GM12878 (cell line): ENCODE measurements around the gene GTF3A. TPM values are rescaled to one million over a fixed set of nuclear protein-coding genes. Genes with fewer than 3 reads are reported as not detected.

Source experiments
- ATAC-seq: fragments of 200-7000 bp; cut with Tn5 transposase; 3 replicates; pipeline ENCODE4 v1.9.1; 2020; ENCODE audit warnings: mild to moderate bottlenecking, moderate library complexity
- BruUV-seq: library from RNA; stranded (reverse); fragments of 400-500 nt; replicated peaks from 2 replicates; lab custom pipeline; 2021; lab: Mats Ljungman, UMichigan
- CTCF ChIA-PET: fragments of 300-600 bp; sonication (Branson Sonifier 250); formaldehyde crosslinking; extraction: SDS; loops from one replicate; lab custom pipeline; 2021; ENCODE audit warnings: inconsistent platforms; lab: Yijun Ruan, JAX
- POLR2A ChIA-PET: fragments of 350-600 bp; formaldehyde crosslinking; extraction: SDS; loops from one replicate; lab custom pipeline; 2021; ENCODE audit warnings: inconsistent platforms; lab: Charles Lee
- RAD21 ChIA-PET: fragments of 300-600 bp; sonication (Branson Sonifier 250); formaldehyde crosslinking; loops from one replicate; lab custom pipeline; 2023; ENCODE audit warnings: antibody characterized with exemption; ENCODE audit not compliant: unreplicated experiment; lab: Charles Lee
- SMC1A ChIA-PET: fragments of 300-600 bp; sonication (Branson Sonifier 250); formaldehyde crosslinking; loops from one replicate; lab custom pipeline; 2023; ENCODE audit not compliant: unreplicated experiment, uncharacterized antibody; lab: Charles Lee
- DNase-seq: peaks from one replicate; pipeline ENCODE4 v3.0.0-alpha.2; 2011; ENCODE audit warnings: low read depth, low spot score
- FAIRE-seq: peaks from 3 replicates; lab custom pipeline; 2011; peaks lifted over from hg19 to GRCh38; lab: Jason Lieb, UNC
- H2AFZ ChIP-seq: 2 replicates; pipeline ENCODE4 v1.6.0; 2011; ENCODE audit warnings: low read depth, low read length, control low read depth; ENCODE audit not compliant: control insufficient read depth
- H3K27ac ChIP-seq: 2 replicates; pipeline ENCODE4 v1.5.1; 2011; ENCODE audit warnings: control low read depth; ENCODE audit not compliant: control insufficient read depth, insufficient read depth
- H3K27me3 ChIP-seq, 2 experiments: replicated peaks in 1 of 2; 2 replicates each; pipeline versions ENCODE4 v1.6.0 to v1.6.1; 2011; ENCODE audit warnings: low read length in 1 of 2; ENCODE audit not compliant: control insufficient read depth in 2 of 2, insufficient read depth in 2 of 2
- H3K36me3 ChIP-seq, 2 experiments: 2 replicates each; pipeline ENCODE4 v1.5.1; 2011; ENCODE audit warnings: low read length in 1 of 2; ENCODE audit not compliant: control insufficient read depth in 2 of 2, insufficient read depth in 2 of 2
- H3K4me1 ChIP-seq: 2 replicates; pipeline ENCODE4 v1.6.1; 2011; ENCODE audit warnings: mild to moderate bottlenecking, low read length, moderate library complexity, mixed read lengths; ENCODE audit not compliant: control insufficient read depth, insufficient read depth
- H3K4me2 ChIP-seq: 2 replicates; pipeline ENCODE4 v1.6.0; 2011; ENCODE audit warnings: control low read depth; ENCODE audit not compliant: control insufficient read depth, insufficient read depth
- H3K4me3 ChIP-seq: fragments of 200-600 bp; sonication (generic); 2 replicates; pipeline ENCODE4 v1.5.1; 2016
- H3K79me2 ChIP-seq: 2 replicates; pipeline ENCODE4 v1.6.0; 2011; ENCODE audit warnings: low read length; ENCODE audit not compliant: control insufficient read depth, insufficient read depth
- H3K9ac ChIP-seq: 2 replicates; pipeline ENCODE4 v1.8.0; 2011; ENCODE audit warnings: low read length, control low read depth, mixed read lengths; ENCODE audit not compliant: control insufficient read depth, insufficient read depth
- H3K9me3 ChIP-seq: replicated peaks from 3 replicates; pipeline ENCODE4 v1.5.1; 2011; ENCODE audit warnings: mild to moderate bottlenecking, low read length; ENCODE audit not compliant: control insufficient read depth, insufficient read depth
- H4K20me1 ChIP-seq: 2 replicates; pipeline ENCODE4 v1.6.0; 2011; ENCODE audit not compliant: control insufficient read depth, insufficient read depth
- ATF7 ChIP-seq: fragments of 450-650 bp; IDR thresholded peaks from 2 replicates; pipeline ENCODE4 v1.6.1; 2016; ENCODE audit warnings: low read depth, mild to moderate bottlenecking
- BMI1 ChIP-seq: fragments of 450-650 bp; IDR thresholded peaks from 2 replicates; pipeline ENCODE4 v1.6.1; 2016; ENCODE audit warnings: mild to moderate bottlenecking, moderate library complexity, borderline replicate concordance
- CHD1 ChIP-seq: IDR thresholded peaks from 2 replicates; pipeline ENCODE4 v1.6.1; 2012; ENCODE audit warnings: low read depth, low read length, improper control_type of control experiment
- CREB1 ChIP-seq: IDR thresholded peaks from 2 replicates; pipeline ENCODE4 v1.6.1; 2012; ENCODE audit warnings: low read depth, mild to moderate bottlenecking, inconsistent platforms
- DPF2 ChIP-seq: fragments of 450-650 bp; IDR thresholded peaks from 2 replicates; pipeline ENCODE4 v1.6.1; 2017; ENCODE audit warnings: mild to moderate bottlenecking
- FOS ChIP-seq: IDR thresholded peaks from 3 replicates; pipeline ENCODE4 v1.6.1; 2011; ENCODE audit warnings: borderline replicate concordance; ENCODE audit not compliant: insufficient read length; ENCODE audit errors: extremely low read depth
- MEF2A ChIP-seq: IDR thresholded peaks from 2 replicates; pipeline ENCODE4 v1.6.1; 2011; ENCODE audit warnings: low read depth, mild to moderate bottlenecking, low read length, moderate library complexity; ENCODE audit not compliant: insufficient read depth
- NFYA ChIP-seq: IDR thresholded peaks from 2 replicates; pipeline ENCODE4 v1.6.1; 2011; ENCODE audit warnings: low read depth, mild to moderate bottlenecking, low read length, improper control_type of control experiment, borderline replicate concordance
- PAX8 ChIP-seq: fragments of 450-650 bp; IDR thresholded peaks from 2 replicates; pipeline ENCODE4 v1.6.1; 2017; ENCODE audit warnings: mild to moderate bottlenecking, moderate library complexity
- RCOR1 ChIP-seq: conservative IDR thresholded peaks from 2 replicates; pipeline ENCODE4 v1.6.1; 2012; ENCODE audit warnings: low read depth, low read length, improper control_type of control experiment
- SP1 ChIP-seq: IDR thresholded peaks from one replicate; pipeline ENCODE4 v1.6.1; 2011; ENCODE audit warnings: low read depth, low read length
- STAT1 ChIP-seq: fragments of 450-650 bp; conservative IDR thresholded peaks from 2 replicates; pipeline ENCODE4 v1.6.1; 2014; ENCODE audit warnings: antibody characterized with exemption, mild to moderate bottlenecking
- SUPT20H ChIP-seq: IDR thresholded peaks from 2 replicates; pipeline ENCODE4 v1.6.1; 2011; ENCODE audit warnings: low read depth, mild to moderate bottlenecking, low read length, moderate library complexity, borderline replicate concordance; ENCODE audit not compliant: control insufficient read depth
- TCF3 ChIP-seq: IDR thresholded peaks from 2 replicates; pipeline ENCODE4 v1.6.1; 2012; ENCODE audit warnings: low read depth, mild to moderate bottlenecking, low read length, borderline replicate concordance; ENCODE audit not compliant: insufficient read depth
- ZNF384 ChIP-seq: IDR thresholded peaks from 2 replicates; pipeline ENCODE4 v1.6.1; 2012; ENCODE audit warnings: low read depth, mild to moderate bottlenecking, low read length, improper control_type of control experiment, borderline replicate concordance
- ZNF622 ChIP-seq: fragments of 450-650 bp; IDR thresholded peaks from 2 replicates; pipeline ENCODE4 v1.6.1; 2017; ENCODE audit warnings: mild to moderate bottlenecking, inconsistent platforms
- WGBS: methylation state at CpG from one replicate; pipeline ENCODE4 v1.1.6; 2016; ENCODE audit warnings: low lambda C conversion rate; ENCODE audit not compliant: insufficient replicate concordance, insufficient coverage; ENCODE audit errors: missing lambda C conversion rate; 5-methylcytosine and 5-hydroxymethylcytosine counted together
- in situ Hi-C: fragments of 300-500 bp; cut with MboI; formaldehyde crosslinking; loops from 9 replicates; pipeline ENCODE4 v1.14.3; 2018; ENCODE audit warnings: mixed read lengths
- intact Hi-C: fragments of 100-400 bp; cut with micrococcal nuclease; formaldehyde crosslinking; loops from one replicate; pipeline ENCODE4 v1.14.2; 2022; ENCODE audit not compliant: unreplicated experiment
- polyA plus RNA-seq, 11 experiments: library from polyadenylated mRNA; depleted of rRNA in 4 of 11; unstranded in 6 of 11; stranded (reverse) in 5 of 11; fragments of >200 nt; fragmentation: Nextera tagmentation in 4 of 11; fragmentation: Illumina TruSeq in 1 of 11; extraction: Ambion mirVana in 4 of 11; extraction: Trizol in 1 of 11; gene quantifications; 1 replicate in 1 of 11; 2 replicates in 10 of 11; pipeline versions ENCODE4 v1.2.1 to v1.2.3, GENCODE V29; 2011 to 2016; ENCODE audit warnings: inconsistent platforms in 2 of 11, missing spikeins in 2 of 11, low read depth in 1 of 11
- total RNA-seq, 4 experiments: library from RNA; depleted of rRNA in 3 of 4; stranded (reverse); fragments of >200 nt in 3 of 4; fragmentation: Illumina TruSeq in 1 of 4; extraction: Trizol in 1 of 4; gene quantifications; 2 replicates each; pipeline versions ENCODE4 v1.2.1 to v1.2.3, GENCODE V29; 2013 to 2021
- TF ChIP-seq, protein P1 (sequence below): fragments of 150-350 bp; IDR thresholded peaks from 2 replicates; pipeline ENCODE4 v1.6.1; 2014; ENCODE audit warnings: mild to moderate bottlenecking, low read depth, low read length
- TF ChIP-seq, protein P2 (sequence below): IDR thresholded peaks from 2 replicates; pipeline ENCODE4 v1.6.1; 2012; ENCODE audit warnings: improper control_type of control experiment, low read depth, low read length; ENCODE audit not compliant: insufficient replicate concordance

Gene GTF3A
- total and polyA plus RNA-seq, 10 of the 15 experiments (the other 5 are each of a cell fraction or from before 2014, with no cell fraction given) = 74.2 to 524 (median 216) TPM

DNA sequence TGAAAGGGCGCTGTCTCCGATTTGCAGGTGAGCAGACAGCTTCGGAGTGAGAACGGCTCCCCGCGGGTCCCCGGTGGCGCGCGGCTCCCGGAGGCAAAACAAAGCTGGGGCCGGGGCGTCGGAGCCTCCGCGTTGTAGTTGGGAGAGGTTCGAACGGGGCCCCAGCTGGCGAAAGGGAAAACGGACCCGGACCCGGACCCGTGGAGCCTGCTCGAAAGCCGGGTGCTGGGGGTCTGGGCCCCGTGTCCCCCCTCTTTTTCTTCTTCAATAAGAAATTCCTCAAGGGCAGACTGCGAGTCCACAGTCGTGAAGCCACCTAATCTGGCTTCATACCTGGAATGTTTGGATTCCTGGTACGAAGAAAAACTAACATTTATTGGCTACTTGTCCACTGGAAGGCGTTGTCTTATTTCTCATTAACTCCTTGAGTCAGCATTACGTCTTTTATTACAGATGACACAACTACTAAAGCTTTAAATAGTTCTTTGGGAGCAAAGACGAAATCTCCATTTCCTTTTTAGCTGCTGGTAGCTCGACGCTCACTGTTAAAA is 26.6 kb downstream of the GTF3A start:
- intact Hi-C loops (loop anchor here (1.0 to 2.0 kb wide), 3 partner anchors 27 to 200 kb away; partner anchors contain the start of genes GTF3A, LNX2 and RPL21), in situ Hi-C loops (loop anchor here (5.0 kb wide), 1 partner anchor 166 kb away; no protein-coding TSS in a partner anchor)
- Histone ChIP-seq H2AFZ (peak overlapping the region; percentile 69), H3K27ac (peak overlapping the region; percentile 86), H3K27me3 (no peaks in the 10 kb centered on the region), H3K4me2 (peak overlapping the region; percentile 58), H3K9ac (peak overlapping the region; percentile 91), H3K4me1 (peaks cover 17% of the 10 kb centered on the region), H3K79me2 (peaks cover 22% of the 10 kb centered on the region), H3K4me3 (peak overlapping the region; percentile 87), H4K20me1 (no peaks in the 10 kb centered on the region), H3K9me3 (no peaks in the 10 kb centered on the region), H3K36me3 (no peaks in the 10 kb centered on the region)
- FAIRE-seq = no peak
- POLR2A ChIA-PET = interaction anchor here (1.0 to 2.3 kb wide), 2 partner anchors 26 to 170 kb away, joined by 3 to 8 read pairs; partner anchors contain the start of gene GTF3A
- under 1% methylated on average over 34 of the region's 34 CpGs for WGBS
- SMC1A ChIA-PET = interaction anchor here (1.0 to 3.6 kb wide), 5 partner anchors 24 to 375 kb away, joined by 3 to 41 read pairs (median 3); partner anchors contain the start of gene GTF3A
- BruUV-seq = no TSS peak
- CTCF ChIA-PET = interaction anchor here (1.0 to 6.0 kb wide), 3 partner anchors 15 to 376 kb away, joined by 3 to 30 read pairs (median 5); partner anchors contain the start of gene GTF3A
- 0 out of 3 replicates have a peak, but pooled peaks have one; percentile 3 for ATAC-seq
- DNase-seq = no peak
- RAD21 ChIA-PET = interaction anchor here (0.8 to 4.8 kb wide), 5 partner anchors 11 to 170 kb away, joined by 3 to 32 read pairs (median 4); partner anchors contain the start of gene GTF3A
- peak; percentile 51; the same call in 1 of the 2 replicates for TF ChIP-seq CREB1
- TF ChIP-seq ZNF622 = no peak
- TF ChIP-seq SP1 = no peak
- TF ChIP-seq TCF3 = no peak
- peak; percentile 26; the same call in 1 of the 2 replicates for TF ChIP-seq ATF7
- TF ChIP-seq SUPT20H = no peak
- TF ChIP-seq, protein P1, sequence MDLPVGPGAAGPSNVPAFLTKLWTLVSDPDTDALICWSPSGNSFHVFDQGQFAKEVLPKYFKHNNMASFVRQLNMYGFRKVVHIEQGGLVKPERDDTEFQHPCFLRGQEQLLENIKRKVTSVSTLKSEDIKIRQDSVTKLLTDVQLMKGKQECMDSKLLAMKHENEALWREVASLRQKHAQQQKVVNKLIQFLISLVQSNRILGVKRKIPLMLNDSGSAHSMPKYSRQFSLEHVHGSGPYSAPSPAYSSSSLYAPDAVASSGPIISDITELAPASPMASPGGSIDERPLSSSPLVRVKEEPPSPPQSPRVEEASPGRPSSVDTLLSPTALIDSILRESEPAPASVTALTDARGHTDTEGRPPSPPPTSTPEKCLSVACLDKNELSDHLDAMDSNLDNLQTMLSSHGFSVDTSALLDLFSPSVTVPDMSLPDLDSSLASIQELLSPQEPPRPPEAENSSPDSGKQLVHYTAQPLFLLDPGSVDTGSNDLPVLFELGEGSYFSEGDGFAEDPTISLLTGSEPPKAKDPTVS = no peak
- no peak for TF ChIP-seq MEF2A
- no peak for TF ChIP-seq CHD1
- no peak for TF ChIP-seq RCOR1
- TF ChIP-seq DPF2 = no peak
- TF ChIP-seq PAX8 = no peak
- TF ChIP-seq, protein P2, sequence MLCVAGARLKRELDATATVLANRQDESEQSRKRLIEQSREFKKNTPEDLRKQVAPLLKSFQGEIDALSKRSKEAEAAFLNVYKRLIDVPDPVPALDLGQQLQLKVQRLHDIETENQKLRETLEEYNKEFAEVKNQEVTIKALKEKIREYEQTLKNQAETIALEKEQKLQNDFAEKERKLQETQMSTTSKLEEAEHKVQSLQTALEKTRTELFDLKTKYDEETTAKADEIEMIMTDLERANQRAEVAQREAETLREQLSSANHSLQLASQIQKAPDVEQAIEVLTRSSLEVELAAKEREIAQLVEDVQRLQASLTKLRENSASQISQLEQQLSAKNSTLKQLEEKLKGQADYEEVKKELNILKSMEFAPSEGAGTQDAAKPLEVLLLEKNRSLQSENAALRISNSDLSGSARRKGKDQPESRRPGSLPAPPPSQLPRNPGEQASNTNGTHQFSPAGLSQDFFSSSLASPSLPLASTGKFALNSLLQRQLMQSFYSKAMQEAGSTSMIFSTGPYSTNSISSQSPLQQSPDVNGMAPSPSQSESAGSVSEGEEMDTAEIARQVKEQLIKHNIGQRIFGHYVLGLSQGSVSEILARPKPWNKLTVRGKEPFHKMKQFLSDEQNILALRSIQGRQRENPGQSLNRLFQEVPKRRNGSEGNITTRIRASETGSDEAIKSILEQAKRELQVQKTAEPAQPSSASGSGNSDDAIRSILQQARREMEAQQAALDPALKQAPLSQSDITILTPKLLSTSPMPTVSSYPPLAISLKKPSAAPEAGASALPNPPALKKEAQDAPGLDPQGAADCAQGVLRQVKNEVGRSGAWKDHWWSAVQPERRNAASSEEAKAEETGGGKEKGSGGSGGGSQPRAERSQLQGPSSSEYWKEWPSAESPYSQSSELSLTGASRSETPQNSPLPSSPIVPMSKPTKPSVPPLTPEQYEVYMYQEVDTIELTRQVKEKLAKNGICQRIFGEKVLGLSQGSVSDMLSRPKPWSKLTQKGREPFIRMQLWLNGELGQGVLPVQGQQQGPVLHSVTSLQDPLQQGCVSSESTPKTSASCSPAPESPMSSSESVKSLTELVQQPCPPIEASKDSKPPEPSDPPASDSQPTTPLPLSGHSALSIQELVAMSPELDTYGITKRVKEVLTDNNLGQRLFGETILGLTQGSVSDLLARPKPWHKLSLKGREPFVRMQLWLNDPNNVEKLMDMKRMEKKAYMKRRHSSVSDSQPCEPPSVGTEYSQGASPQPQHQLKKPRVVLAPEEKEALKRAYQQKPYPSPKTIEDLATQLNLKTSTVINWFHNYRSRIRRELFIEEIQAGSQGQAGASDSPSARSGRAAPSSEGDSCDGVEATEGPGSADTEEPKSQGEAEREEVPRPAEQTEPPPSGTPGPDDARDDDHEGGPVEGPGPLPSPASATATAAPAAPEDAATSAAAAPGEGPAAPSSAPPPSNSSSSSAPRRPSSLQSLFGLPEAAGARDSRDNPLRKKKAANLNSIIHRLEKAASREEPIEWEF = no peak
- no peak for TF ChIP-seq BMI1
- TF ChIP-seq STAT1 = no peak
- TF ChIP-seq ZNF384 = no peak
- TF ChIP-seq FOS = no peak
- no peak for TF ChIP-seq NFYA
